ENCODE measurements around the gene NCKIPSD. TPM values are rescaled to one million over a fixed set of nuclear protein-coding genes. Genes with fewer than 3 reads are reported as not detected.

Gene NCKIPSD
- total RNA-seq, 1 experiment from 2014 or later, result 37.9 TPM

- DNase-seq (ENCODE audit: low read depth), result no peak
Measured at GRCh38 chr3:48647714-48648113, 38.0 kb downstream of the NCKIPSD start.

GRCh38 chr3:48644898-48645760 lies 40.6 kb downstream of the NCKIPSD start:
- no peak for DNase-seq (ENCODE audit: low read depth)

- DNase-seq (ENCODE audit: low read depth), result no peak
Measured at GRCh38 chr3:48642605-48643004, 43.1 kb downstream of the NCKIPSD start.

GRCh38 chr3:48641396-48641795 lies 44.3 kb downstream of the NCKIPSD start:
- no peak for DNase-seq (ENCODE audit: low read depth)

- DNase-seq (ENCODE audit: low read depth), result no peak
Measured at GRCh38 chr3:48639944-48640606, 45.6 kb downstream of the NCKIPSD start.

- no peak for DNase-seq (ENCODE audit: low read depth)
Measured at GRCh38 chr3:48637305-48637704, 48.4 kb downstream of the NCKIPSD start.

- DNase-seq (ENCODE audit: low read depth), result no peak
Measured at GRCh38 chr3:48636149-48636655, 49.5 kb downstream of the NCKIPSD start.

GRCh38 chr3:48635222-48636021 lies 50.3 kb downstream of the NCKIPSD start, which contains the start of gene SLC26A6:
SLC26A6 (minus strand) TSS chr3:48635461; CDS start chr3:48635393, 68 bp downstream.
- peak; percentile 96 for DNase-seq (ENCODE audit: low read depth)

- peak; percentile 56 for DNase-seq (ENCODE audit: low read depth)
Measured at GRCh38 chr3:48634661-48635221, 51.0 kb downstream of the NCKIPSD start.

- DNase-seq (ENCODE audit: low read depth), result no peak
Measured at GRCh38 chr3:48633743-48634142, 52.0 kb downstream of the NCKIPSD start.

- DNase-seq (ENCODE audit: low read depth), result no peak
Measured at GRCh38 chr3:48633256-48633655, 52.5 kb downstream of the NCKIPSD start.

- DNase-seq (ENCODE audit: low read depth), result peak; percentile 39
Measured at GRCh38 chr3:48631516-48632448, 53.9 kb downstream of the NCKIPSD start.

- DNase-seq (ENCODE audit: low read depth), result no peak
Measured at GRCh38 chr3:48630833-48631232, 54.9 kb downstream of the NCKIPSD start.

- no peak for DNase-seq (ENCODE audit: low read depth)
Measured at GRCh38 chr3:48630407-48630806, 55.3 kb downstream of the NCKIPSD start.

GRCh38 chr3:48629894-48630293 lies 55.8 kb downstream of the NCKIPSD start:
- no peak for DNase-seq (ENCODE audit: low read depth)

- no peak for DNase-seq (ENCODE audit: low read depth)
Measured at GRCh38 chr3:48628277-48629017, 57.3 kb downstream of the NCKIPSD start.

- no peak for DNase-seq (ENCODE audit: low read depth)
Measured at GRCh38 chr3:48625600-48625999, 60.1 kb downstream of the NCKIPSD start.

GRCh38 chr3:48624767-48625166 lies 60.9 kb downstream of the NCKIPSD start:
- DNase-seq (ENCODE audit: low read depth), result no peak

GRCh38 chr3:48623851-48624547 lies 61.7 kb downstream of the NCKIPSD start:
- no peak for DNase-seq (ENCODE audit: low read depth)

Data from LHCN-M2 (cell line).